ENCODE data around the gene DDX11. TPM values are rescaled to one million over a fixed set of nuclear protein-coding genes. Genes with fewer than 3 reads are reported as not detected.
"Not testable (repeated sequence)": the region's sequence is repeated elsewhere in the genome, so short reads cannot be mapped to it uniquely, and the experiment has no call there.

Gene DDX11
- polyA plus RNA-seq, 1 donor from 2014 or later: 9.8 TPM

DNA sequence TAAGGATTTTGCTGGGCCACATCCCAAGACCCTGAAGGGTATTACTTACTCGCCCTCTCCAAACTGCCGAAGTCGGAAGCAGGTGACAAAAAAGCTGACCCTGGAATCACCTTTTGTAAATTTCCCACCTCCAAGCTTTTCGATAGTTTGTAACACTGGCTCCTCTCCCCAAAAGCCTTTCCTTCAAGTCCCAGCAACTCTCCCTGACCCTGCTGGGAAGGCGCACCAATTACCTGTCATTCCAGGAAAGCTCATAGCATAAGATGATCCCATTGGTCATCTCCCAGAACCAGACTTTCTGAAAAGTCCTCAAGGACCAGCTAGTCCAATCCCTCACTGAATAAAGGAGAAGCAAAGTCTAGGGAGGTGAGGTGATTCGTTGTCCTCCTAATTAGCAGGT, 698 bp upstream of the DDX11 start:
- not testable (repeated sequence) for H3K9me2 ChIP-seq (ENCODE audit: insufficient read depth, low read length); H3F3A ChIP-seq (ENCODE audit: insufficient read depth, low read length, poor library complexity, severe bottlenecking); H3K4me2 ChIP-seq (ENCODE audit: low read length); H3K79me2 ChIP-seq (replicated peaks; ENCODE audit: insufficient read depth, low read length); H3K9me3 ChIP-seq (ENCODE audit: low read length); H3K27ac ChIP-seq (ENCODE audit: low read length); H4K20me1 ChIP-seq (ENCODE audit: insufficient read depth); H2AFZ ChIP-seq (ENCODE audit: low read depth, low read length); H3K36me3 ChIP-seq (ENCODE audit: insufficient read depth, low read length); H3K27me3 ChIP-seq (ENCODE audit: insufficient read depth, low read depth, low read length)
- Histone ChIP-seq H3K9ac (ENCODE audit: low read length) (peak overlapping the region; percentile 54), H3K4me3 (ENCODE audit: low read length) (peak overlapping the region; percentile 71)

DNA sequence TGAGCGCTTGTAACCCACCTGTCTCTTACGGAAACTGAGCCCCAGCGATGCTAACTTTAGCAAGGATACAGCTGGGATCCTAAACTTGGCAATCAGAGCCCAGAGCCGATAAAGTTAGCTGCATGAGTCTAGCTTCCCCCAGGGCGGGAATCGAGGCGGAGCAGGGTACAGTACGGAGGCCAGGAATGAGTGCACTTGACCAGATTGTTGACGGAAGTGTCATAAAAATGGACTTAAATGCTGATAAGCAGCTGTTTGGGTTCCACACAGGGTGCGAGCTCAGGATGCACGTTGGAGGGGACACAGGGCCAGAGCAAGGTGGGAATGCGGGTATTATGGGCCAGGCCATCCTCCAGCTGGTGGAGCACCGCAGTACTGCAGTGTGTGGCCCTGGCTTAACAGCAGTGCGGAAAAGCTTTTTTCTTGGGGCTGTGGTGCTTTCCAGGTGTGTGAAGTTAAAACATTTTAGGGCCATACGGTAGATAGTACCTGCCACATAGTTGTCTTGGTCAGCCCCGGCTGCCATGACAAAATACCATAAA, 744 bp downstream of the DDX11 start:
- not testable (repeated sequence) for H3K27ac ChIP-seq (ENCODE audit: low read length)
- peak overlapping the region; percentile 69 for H2AFZ ChIP-seq (ENCODE audit: low read depth, low read length)

DNA sequence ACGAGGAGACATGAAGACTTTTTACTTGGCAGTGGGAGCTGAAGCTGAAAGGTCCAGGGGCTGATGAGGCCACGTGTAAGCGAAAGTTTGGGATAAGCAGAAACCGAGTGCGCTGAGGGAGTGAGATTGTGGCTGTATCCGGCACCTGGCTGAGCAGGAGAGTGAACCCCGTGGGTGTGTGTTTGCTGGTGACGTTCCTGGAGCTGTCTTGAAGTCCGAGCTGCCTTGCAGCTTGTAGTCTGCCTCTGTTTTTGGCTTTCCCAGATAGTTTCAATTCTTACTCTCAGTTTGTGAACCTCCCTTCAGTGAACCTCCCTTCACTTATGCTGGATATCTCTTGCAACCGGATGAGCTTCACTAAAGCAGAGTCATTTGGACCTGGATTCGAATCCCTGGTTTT, 2.5 kb downstream of the DDX11 start:
- not testable (repeated sequence) for H3K4me2 ChIP-seq (ENCODE audit: low read length); H3K9me2 ChIP-seq (ENCODE audit: insufficient read depth, low read length); H3K4me3 ChIP-seq (ENCODE audit: low read length); H4K20me1 ChIP-seq (ENCODE audit: insufficient read depth); H3K9ac ChIP-seq (ENCODE audit: low read length); H3K36me3 ChIP-seq (ENCODE audit: insufficient read depth, low read length); H3K27ac ChIP-seq (ENCODE audit: low read length); H3F3A ChIP-seq (ENCODE audit: insufficient read depth, low read length, poor library complexity, severe bottlenecking); H3K79me2 ChIP-seq (replicated peaks; ENCODE audit: insufficient read depth, low read length); H2AFZ ChIP-seq (ENCODE audit: low read depth, low read length); H3K9me3 ChIP-seq (ENCODE audit: low read length); H3K27me3 ChIP-seq (ENCODE audit: insufficient read depth, low read depth, low read length)

More for the DNA sequence above, 744 bp downstream of the DDX11 start:
- not testable (repeated sequence) for H3K27me3 ChIP-seq (ENCODE audit: insufficient read depth, low read depth, low read length); H4K20me1 ChIP-seq (ENCODE audit: insufficient read depth); H3F3A ChIP-seq (ENCODE audit: insufficient read depth, low read length, poor library complexity, severe bottlenecking); H3K79me2 ChIP-seq (replicated peaks; ENCODE audit: insufficient read depth, low read length); H3K36me3 ChIP-seq (ENCODE audit: insufficient read depth, low read length); H3K9me3 ChIP-seq (ENCODE audit: low read length); H3K9me2 ChIP-seq (ENCODE audit: insufficient read depth, low read length)
- peak overlapping the region; percentile 54 for H3K9ac ChIP-seq (ENCODE audit: low read length)
- peak overlapping the region; percentile 76 for H3K4me2 ChIP-seq (ENCODE audit: low read length)
- TF ChIP-seq, protein P1, sequence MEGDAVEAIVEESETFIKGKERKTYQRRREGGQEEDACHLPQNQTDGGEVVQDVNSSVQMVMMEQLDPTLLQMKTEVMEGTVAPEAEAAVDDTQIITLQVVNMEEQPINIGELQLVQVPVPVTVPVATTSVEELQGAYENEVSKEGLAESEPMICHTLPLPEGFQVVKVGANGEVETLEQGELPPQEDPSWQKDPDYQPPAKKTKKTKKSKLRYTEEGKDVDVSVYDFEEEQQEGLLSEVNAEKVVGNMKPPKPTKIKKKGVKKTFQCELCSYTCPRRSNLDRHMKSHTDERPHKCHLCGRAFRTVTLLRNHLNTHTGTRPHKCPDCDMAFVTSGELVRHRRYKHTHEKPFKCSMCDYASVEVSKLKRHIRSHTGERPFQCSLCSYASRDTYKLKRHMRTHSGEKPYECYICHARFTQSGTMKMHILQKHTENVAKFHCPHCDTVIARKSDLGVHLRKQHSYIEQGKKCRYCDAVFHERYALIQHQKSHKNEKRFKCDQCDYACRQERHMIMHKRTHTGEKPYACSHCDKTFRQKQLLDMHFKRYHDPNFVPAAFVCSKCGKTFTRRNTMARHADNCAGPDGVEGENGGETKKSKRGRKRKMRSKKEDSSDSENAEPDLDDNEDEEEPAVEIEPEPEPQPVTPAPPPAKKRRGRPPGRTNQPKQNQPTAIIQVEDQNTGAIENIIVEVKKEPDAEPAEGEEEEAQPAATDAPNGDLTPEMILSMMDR (IDR thresholded peaks at IDR 0.05; ENCODE audit: poor library complexity, severe bottlenecking): peak; percentile 43
- peak overlapping the region; percentile 71 for H3K4me3 ChIP-seq (ENCODE audit: low read length)

DNA sequence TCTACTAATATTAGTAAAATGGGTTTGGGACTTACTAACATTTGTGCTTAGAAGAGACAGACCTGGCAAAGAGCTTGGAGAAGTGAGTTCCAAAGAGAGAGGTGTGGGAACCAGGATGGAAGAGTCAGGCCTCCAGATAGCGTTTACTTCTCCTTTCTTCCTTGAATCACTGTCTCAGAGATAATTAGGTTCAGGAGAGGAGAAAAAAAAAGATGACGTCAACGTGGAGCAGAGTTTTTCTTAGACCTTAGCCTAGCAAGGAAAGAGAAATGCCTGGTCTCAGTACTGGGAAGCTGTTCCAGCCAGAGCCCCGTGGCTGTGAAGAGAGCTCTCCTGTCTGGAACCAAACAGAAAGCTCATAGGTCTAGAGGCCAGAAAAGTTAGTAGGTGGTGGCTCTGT, 3.4 kb downstream of the DDX11 start:
- not testable (repeated sequence) for H3F3A ChIP-seq (ENCODE audit: insufficient read depth, low read length, poor library complexity, severe bottlenecking); H3K9ac ChIP-seq (ENCODE audit: low read length); H3K4me2 ChIP-seq (ENCODE audit: low read length); H3K27me3 ChIP-seq (ENCODE audit: insufficient read depth, low read depth, low read length); H2AFZ ChIP-seq (ENCODE audit: low read depth, low read length); H4K20me1 ChIP-seq (ENCODE audit: insufficient read depth); H3K4me3 ChIP-seq (ENCODE audit: low read length); H3K36me3 ChIP-seq (ENCODE audit: insufficient read depth, low read length); H3K79me2 ChIP-seq (replicated peaks; ENCODE audit: insufficient read depth, low read length); H3K27ac ChIP-seq (ENCODE audit: low read length); H3K9me3 ChIP-seq (ENCODE audit: low read length); H3K9me2 ChIP-seq (ENCODE audit: insufficient read depth, low read length)

DNA sequence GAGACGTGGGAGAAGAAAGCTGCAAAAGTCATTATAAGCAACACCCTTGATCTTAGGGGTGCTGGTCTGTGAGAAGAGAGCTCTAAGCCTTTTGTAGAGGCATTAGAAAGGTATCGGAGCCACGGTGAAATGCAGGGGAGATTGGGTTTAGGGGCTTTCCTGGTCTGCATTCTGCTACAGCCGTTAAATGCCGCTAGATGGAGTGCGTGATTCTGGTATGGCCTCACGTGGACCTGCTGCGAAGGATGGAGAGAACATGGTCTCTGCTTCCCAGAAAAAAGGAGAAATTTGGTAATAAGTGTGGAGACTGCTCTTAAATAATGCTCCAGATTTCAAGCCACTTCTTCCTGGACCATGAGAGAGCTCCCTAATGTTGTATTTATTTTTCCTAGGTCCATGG, 4.3 kb downstream of the DDX11 start:
- H3K9me3 ChIP-seq (ENCODE audit: low read length); H3K27ac ChIP-seq (ENCODE audit: low read length); H2AFZ ChIP-seq (ENCODE audit: low read depth, low read length); H3K9ac ChIP-seq (ENCODE audit: low read length); H3K36me3 ChIP-seq (ENCODE audit: insufficient read depth, low read length); H3K9me2 ChIP-seq (ENCODE audit: insufficient read depth, low read length); H3K79me2 ChIP-seq (replicated peaks; ENCODE audit: insufficient read depth, low read length); H4K20me1 ChIP-seq (ENCODE audit: insufficient read depth); H3K4me2 ChIP-seq (ENCODE audit: low read length); H3K27me3 ChIP-seq (ENCODE audit: insufficient read depth, low read depth, low read length); H3K4me3 ChIP-seq (ENCODE audit: low read length); H3F3A ChIP-seq (ENCODE audit: insufficient read depth, low read length, poor library complexity, severe bottlenecking): not testable (repeated sequence)

DNA sequence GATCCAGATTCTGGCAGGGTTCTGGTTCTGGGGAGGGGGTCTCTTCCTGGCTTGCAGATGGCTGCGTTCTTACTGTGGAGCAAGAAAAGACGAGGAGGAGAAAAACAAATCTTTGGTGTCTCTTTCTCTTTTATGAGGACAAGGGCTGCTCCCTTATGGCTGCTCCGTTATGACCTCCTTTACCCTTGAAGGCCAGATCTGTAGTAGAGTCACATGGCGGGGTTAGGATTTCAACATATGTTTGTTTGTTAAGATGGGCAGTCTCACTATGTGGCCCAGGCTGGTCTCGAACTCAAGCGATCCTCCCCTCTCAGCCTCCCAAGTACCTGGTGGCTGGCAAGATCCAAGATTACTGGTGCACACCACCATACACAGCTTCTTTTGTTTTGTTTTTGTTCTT, 5.8 kb downstream of the DDX11 start:
- not testable (repeated sequence) for H3K9me2 ChIP-seq (ENCODE audit: insufficient read depth, low read length); H3F3A ChIP-seq (ENCODE audit: insufficient read depth, low read length, poor library complexity, severe bottlenecking); H3K36me3 ChIP-seq (ENCODE audit: insufficient read depth, low read length); H3K27me3 ChIP-seq (ENCODE audit: insufficient read depth, low read depth, low read length); H3K79me2 ChIP-seq (replicated peaks; ENCODE audit: insufficient read depth, low read length); H3K4me3 ChIP-seq (ENCODE audit: low read length); H4K20me1 ChIP-seq (ENCODE audit: insufficient read depth); H2AFZ ChIP-seq (ENCODE audit: low read depth, low read length); H3K27ac ChIP-seq (ENCODE audit: low read length); H3K4me2 ChIP-seq (ENCODE audit: low read length); H3K9me3 ChIP-seq (ENCODE audit: low read length); H3K9ac ChIP-seq (ENCODE audit: low read length)

DNA sequence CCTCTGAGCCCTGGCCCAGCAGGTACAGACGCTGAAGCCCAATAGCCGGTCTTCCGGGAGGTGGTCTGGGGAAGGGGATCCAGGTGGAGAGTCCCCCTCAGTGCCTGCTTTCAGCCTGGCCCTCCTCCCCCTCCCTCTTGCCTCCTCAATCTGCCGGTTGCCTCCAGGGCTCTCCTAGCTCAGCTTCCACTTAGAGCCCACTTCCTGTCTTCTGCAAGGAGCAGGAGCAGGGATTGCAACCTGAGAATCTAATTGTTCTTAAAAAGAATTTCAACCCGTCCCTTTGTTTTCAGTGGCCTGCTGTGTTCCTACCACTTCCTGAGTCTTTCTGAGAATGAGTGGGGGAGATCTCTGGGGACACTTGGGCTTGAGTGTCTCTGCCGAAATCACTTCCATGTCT, 6.6 kb downstream of the DDX11 start:
- H3K79me2 ChIP-seq (replicated peaks; ENCODE audit: insufficient read depth, low read length); H3K27ac ChIP-seq (ENCODE audit: low read length); H3K4me2 ChIP-seq (ENCODE audit: low read length); H3K4me3 ChIP-seq (ENCODE audit: low read length); H3K9me2 ChIP-seq (ENCODE audit: insufficient read depth, low read length); H2AFZ ChIP-seq (ENCODE audit: low read depth, low read length); H3K9ac ChIP-seq (ENCODE audit: low read length); H3K27me3 ChIP-seq (ENCODE audit: insufficient read depth, low read depth, low read length); H3F3A ChIP-seq (ENCODE audit: insufficient read depth, low read length, poor library complexity, severe bottlenecking); H3K36me3 ChIP-seq (ENCODE audit: insufficient read depth, low read length); H4K20me1 ChIP-seq (ENCODE audit: insufficient read depth); H3K9me3 ChIP-seq (ENCODE audit: low read length): not testable (repeated sequence)

DNA sequence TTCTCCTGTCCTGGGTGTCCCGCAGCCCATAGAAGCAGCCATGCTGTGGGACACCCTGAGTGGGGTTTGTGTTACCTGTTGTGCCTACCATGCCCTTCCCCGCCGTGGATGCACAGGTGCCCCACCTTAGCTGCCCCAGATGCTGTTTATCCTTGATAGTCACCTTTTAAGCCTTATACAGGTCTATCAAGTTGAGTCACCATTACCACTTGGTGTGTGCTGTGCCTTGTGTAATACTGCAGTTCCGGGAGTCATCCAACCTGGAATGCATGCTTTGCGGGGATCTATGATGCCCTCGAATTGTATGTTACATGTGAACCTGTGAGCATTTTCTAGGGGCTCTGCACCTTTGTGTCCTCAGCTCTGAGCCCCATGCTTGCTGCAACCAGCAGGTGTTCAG, 7.6 kb downstream of the DDX11 start:
- H3K27ac ChIP-seq (ENCODE audit: low read length); H3K9me2 ChIP-seq (ENCODE audit: insufficient read depth, low read length); H3K9me3 ChIP-seq (ENCODE audit: low read length); H3K27me3 ChIP-seq (ENCODE audit: insufficient read depth, low read depth, low read length); H3F3A ChIP-seq (ENCODE audit: insufficient read depth, low read length, poor library complexity, severe bottlenecking); H3K9ac ChIP-seq (ENCODE audit: low read length); H3K79me2 ChIP-seq (replicated peaks; ENCODE audit: insufficient read depth, low read length); H3K4me3 ChIP-seq (ENCODE audit: low read length); H3K36me3 ChIP-seq (ENCODE audit: insufficient read depth, low read length); H3K4me2 ChIP-seq (ENCODE audit: low read length); H2AFZ ChIP-seq (ENCODE audit: low read depth, low read length); H4K20me1 ChIP-seq (ENCODE audit: insufficient read depth): not testable (repeated sequence)

All from neural cell (in vitro differentiated cells).